GF-D8 (cell line): Measurements from ENCODE around the gene DHRS12.

Source experiments
- DNase-seq: peaks from one replicate; lab custom pipeline; 2025; lab: John Stamatoyannopoulos, UW

DHRS12 gene, protein sequence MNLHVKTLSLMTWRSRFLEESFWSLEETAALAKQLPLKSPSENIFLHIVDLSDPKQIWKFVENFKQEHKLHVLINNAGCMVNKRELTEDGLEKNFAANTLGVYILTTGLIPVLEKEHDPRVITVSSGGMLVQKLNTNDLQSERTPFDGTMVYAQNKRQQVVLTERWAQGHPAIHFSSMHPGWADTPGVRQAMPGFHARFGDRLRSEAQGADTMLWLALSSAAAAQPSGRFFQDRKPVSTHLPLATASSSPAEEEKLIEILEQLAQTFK

DNA sequence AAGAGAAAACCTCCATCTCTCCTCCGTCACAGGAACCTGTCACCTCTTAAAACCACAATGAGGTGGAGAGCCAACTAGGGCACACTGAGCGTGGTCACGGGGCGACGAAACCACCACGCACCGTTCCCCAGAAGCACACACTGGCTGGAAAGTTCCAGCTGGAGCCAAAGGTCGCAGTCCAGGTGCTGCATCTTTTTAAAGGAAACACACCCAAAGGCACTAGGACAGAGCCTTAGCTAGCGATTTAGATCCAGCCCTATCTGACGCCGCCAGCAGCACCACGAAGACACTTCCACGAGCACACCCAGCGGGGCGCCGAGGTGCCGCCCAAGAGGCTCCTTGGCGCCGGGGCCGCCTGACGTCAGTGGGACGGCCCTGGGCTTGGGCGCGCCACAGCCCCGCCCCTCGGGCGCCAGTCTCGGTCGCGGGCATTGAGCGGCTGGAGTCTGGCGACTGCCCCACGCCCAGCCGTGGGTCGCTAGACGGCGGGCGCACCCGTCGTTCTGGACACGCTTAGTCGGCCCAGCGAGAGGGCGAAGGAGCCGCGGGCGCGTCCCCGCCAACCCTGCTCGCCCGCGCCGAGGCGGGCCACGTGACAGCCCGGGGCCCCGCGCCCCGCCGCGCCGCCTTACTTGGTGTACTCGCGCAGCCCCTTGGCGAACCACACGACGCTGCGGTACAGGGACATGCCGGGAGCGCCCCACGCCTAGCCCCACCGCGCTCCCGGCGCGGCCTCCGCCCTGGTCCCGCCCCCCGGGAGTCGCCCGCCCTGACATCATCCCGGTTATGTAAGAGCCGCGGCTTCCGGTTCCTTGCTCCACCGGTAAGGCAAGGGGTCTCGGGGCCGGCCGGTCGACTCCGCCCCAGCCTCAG, at the start of gene DHRS12:
TSS of gene DHRS12 (minus strand) at position 742 of the 873 bp plus-strand sequence. CDS start 4,504 bp downstream, outside the sequence.
- peak; percentile 57 for DNase-seq

DNA sequence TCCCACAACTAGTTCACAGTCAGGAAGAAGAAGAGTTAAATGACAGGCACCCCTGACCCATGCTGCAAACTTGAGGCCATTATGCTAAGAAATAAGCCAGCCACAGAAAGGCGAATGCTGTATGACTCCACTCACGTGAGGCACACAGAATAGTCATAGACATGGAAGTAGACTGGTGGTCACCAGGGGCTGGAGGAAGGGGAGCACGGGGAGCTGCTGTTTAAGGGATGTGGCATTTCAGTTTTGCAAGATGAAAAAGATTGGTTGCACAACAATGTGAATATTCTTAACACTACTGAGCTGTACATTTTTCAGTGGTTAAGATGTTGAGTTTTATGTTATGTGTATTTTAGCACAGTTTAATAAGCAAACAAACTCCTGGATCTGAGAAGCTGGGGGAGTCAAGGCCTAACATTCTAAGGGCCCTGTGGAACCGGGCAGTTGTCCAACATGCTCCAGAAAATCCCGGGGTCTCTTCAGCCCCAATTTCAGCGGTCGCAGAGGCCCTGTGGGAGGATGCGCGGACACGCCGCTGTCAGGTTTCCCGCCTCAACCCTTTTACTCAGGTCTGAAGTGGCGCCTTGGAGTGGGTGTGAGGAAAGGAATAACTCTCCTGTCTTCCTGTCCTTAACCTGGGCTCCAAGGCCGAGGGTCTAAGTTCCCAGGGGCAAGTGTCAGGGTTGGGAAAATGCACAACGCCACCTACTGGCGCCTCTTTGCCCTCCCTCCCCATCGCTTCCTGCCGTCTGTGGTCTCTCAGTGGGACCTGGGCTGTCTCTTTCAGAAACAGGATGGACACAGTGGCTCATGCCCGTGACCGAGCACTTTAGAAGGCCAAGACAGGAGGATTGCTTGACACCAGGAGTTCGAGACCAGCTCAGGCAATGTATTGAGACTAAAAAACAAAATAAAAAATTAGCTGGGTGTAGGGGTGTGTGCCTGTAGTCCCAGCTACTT, 45.5 kb upstream of the DHRS12 start:
- DNase-seq, result no peak

DNA sequence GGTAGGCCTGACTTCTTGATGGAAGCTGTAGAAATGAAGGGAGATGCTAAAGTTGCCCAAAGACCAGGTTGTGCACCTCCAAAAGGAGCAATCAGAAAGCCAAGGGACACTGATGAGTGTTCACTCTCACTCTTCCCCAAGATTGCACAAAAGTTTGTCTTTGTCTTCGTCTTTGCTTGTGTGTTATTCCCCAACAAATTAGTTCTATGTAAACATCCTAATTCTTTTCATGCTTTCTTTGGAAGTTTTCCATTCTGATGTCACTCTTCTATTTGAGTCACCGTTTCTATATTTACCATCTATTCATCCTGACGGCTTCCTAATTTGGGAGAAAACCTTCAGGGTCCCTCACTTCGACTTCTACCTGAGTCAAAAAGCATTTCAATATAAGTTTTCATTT, 44.7 kb upstream of the DHRS12 start:
- DNase-seq, result no peak

DNA sequence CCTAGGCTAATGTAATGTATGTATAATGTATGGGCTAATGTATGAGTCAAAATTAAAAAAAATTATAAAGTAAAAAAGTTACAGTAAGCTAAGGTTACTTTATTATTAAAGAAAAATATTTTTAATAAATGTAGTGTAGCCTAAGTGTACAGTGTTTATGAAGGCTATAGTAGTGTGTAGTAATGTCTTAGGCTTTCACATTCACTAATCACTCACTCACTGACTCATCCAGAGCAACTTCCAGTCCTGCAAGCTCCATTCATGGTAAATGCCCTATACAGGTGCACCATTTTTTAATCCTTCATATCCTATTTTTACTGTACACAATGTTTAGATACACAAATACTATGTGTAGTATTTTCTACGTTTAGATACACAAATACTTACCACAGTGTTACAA, 42.8 kb upstream of the DHRS12 start:
- no peak for DNase-seq

DNA sequence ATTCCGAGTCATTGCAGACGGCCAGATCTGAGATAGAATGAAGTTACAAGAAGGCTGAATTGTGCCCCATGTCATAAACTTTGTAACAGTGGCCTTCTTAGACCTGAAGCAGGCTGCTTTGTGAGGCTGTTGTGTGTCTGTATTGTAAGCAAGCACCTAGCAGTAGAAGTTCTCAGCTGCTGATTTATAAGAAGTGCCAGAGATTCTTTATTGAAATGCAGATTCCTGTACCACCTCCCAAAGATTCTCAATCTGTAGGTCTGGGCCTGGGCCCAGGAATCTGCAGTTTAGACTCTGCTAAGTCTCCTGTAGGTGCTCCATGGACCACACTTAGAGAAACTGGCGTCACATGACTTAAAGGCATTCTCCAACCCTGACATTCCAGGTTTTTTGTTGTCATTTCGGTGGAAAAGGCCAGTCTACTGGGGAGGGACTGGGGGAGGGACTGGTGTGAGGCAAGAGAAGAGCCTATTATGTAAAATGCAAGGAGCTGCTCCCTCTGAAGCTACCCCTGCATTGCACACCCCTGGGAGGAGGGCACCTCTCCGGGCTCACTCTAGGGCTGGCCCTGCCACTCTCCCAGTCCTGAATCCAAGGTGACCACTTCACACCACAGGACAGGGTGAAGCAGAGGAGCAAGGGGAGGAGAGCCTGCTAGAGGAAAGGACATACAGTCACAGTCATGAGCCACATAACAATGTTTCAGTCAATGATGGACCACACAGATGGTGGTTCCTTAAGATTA, 41.8 kb upstream of the DHRS12 start:
- no peak for DNase-seq

DNA sequence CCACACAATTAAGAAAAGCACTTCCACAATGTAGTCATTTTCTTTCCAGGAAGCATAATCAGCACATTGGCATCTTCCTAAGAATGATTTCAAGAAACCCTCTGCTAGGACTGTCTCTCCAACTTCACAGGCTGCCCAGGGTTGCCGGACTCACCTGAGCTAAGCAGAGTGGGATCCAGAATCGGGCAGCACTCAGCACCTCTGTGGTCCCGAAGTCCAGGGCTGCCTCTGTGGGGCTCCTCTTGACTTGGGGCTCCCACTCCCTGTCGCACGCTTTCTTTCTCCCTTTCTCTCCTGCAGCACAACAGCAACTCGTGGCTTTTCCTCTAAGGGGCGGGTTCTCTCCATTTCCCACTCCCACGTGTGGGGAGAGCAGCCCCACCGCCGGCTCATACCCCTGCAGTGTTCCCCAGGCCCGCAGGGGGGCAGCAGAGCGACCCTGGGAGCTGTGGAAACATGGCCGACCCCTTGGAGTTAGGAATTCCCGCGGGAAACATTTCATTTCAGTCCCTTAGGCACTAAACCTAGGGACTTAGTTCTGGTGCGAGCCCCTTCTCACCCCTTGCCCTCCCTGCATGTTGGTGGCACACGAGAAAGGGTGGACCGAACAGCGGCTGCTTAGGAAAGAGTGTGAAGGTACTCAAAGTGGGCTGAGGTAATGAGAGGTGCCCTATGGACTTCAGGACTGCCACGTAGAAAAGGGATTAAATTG, 41.1 kb upstream of the DHRS12 start, which contains the start of gene TMEM272:
TSS of gene TMEM272 (minus strand) at position 316 of the 712 bp plus-strand sequence. CDS start 6,647 bp downstream, outside the sequence.
- no peak for DNase-seq

DNA sequence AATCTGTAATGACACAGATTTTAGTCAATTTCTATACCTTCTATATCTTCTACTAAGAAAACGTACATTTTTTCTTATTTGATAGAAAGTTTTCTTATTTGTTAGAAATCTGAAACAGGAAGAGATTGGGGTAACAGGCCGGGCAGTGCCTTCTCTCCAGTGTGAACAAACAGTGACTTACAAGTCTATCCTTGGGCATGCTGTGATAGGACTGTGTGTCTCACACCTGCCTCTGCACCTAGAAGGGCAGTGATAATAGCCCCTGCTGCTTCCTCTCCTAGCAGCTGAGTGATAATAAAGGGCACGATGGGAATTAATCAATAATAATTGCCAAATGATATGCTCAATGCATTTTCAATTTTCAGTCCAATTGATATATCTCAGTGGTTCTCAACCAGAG, 39.6 kb upstream of the DHRS12 start:
- no peak for DNase-seq

DNA sequence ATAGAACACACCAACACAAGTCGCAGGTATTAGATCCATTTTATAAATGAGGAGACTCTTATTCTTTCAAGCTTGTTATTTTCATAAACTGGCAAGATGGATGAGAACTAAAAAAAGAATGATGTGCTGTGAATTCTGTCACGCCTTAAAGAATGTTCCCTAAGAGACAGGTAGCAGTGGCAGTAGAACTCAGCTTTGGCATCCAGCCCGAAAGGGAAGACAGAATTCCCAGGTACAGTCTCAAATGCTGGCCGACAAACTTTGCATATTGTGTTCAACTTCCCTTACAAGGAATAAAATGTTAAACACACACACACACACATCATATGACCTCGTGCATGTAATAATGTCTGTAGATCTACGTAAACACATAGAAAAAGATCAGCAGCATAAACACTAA, 37.8 kb upstream of the DHRS12 start:
- DNase-seq, result no peak

DNA sequence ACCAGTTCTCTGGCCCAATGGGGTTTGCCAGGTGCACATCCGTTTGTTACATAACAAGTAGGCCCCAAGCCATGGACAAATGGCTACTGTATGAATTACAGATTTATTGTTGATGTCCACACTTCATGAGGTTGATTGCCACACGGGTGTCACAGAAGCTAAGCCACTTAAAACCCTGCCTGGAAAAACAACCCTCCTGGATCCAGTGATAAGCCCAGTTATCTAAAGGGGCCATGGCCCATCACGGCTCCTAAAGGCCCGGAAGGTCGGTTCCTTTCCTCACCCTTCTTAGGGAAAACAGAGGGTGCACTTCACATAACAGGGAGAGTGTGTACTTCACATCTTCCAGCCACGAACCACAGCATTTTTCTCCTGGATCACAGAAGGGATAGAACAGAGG, 37.0 kb upstream of the DHRS12 start:
- DNase-seq, result no peak

DNA sequence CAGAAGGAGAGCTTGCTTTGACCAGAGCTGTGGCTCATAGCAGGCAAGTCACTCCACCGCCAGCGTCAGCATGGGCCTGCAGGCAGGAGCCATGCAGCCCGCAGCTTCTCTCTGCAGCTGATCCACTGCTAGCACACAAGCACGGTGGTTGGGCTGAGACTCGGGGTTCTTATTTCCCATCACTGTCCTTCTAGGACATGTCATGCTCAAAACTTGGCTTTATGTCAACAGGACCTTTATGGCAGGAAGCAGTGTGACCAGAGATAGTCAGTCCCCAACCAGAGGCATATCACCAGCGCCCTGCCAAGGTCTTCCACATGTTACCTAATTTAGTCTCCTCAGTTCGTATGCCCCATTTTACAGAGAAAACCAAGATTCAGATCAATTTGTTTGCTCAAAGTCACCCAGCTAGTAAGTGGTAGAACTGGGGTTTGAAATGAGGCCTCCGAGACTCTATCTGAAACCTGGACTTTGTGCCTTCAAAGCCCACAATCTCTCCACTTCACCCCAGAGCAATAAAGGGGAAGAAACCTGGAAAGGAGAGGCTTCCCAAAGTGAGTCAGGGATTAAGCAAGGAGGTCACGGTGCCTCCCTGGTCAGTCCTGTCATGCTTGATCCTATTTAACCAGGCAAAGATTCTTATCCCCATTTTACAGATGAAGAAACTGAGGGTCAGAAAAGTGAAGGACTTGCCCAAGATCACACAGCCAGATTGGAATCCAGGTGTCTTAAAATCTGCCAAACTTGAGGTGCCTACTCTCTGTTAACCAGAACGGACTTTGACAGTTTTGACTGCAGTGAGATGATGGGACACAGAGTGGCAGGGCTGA, 36.0 kb upstream of the DHRS12 start:
- DNase-seq, result no peak

DNA sequence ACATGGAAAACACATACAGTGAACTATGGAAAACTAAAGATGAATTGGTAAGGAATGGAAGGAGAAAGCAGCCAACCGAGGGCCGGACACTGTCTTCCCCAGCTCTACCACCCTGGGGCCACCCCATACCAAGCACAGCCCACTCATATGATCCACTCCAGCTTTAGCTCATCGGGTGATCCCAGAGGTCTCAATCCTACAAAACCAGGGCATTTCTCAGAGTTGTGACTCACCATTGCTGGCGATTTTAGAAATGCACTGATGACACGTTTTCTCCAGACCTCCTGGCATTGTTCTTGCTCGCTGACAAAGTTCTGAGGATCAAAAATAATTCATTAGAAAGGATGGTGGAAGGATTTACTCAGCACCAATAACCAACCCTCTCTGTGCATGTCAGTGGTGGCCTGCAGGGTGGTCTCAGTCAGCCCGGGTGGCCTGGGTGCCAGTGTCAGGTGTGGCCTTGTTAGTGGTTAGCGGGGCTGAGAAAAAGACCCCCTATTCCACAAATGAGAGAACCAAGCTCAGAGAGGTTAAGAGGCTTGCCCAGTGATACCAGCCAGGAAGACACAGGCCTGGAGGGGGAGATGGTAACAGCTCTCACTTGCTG, 34.4 kb upstream of the DHRS12 start:
- no peak for DNase-seq

DNA sequence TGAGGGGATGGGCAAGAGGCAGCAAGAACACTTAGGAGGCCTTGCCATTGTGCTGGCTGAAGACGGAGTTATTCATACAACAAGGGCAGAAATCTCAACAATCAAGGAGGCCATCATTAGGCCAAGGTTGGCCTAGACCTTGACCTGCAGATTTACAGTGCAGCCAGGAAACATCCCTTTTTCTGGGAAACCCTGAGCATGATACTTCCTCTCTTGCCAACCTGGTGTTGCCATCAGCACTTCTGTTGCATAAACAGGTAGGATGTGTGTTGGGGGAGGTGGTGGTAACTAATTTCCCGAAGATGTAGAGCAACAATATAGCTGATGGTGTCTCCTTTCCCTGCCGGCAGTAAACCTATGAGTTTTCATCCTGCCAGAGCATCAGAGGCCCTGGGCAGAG, 33.1 kb upstream of the DHRS12 start:
- DNase-seq, result no peak

DNA sequence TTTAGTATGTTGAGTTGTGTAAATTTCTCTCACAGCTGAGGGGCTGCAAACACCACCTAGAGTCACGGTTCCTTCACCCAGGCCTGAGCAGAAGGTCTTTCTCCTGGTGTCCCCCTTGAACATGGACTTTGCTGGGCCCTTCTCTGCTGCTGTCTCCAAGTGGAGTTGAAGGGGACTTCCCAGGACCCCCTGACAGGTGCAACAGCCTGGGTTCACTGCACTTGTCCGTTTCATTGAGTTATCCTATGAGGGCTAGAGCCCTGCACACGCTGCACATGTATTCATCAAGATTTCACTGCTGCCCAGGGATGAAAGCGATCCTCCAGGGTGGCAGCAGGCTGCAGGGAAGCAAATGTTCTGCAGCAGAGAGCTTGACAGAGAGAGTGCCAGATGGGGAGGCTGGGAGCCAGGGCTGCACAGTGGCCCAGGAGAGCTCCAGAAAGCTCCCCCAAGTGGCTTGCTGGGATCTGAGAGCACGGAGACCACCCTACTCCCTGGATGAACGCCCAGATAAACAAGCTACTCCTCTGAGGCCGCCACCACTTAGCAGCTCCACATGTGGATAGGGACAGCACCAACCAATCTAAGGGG, 30.7 kb upstream of the DHRS12 start:
- no peak for DNase-seq

DNA sequence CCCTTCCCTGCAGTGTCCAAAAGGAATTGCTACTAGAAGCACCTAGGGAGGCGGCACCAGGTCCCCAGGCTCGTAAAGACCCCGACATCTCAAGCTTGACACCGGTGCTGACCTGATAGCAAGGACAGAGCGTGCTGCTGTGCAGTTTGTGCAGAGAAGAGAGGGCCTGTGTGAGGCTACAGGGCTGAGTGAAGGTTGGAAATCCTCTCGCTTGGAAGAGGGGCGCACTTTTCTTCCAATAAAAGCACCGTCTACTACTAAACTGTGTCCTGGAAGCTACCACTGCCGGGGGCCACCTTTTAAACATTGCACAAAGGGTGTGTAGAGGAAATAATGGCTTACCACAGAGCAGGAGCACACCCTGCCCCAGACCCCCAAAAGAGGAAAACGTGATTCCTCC, 30.0 kb upstream of the DHRS12 start:
- DNase-seq, result no peak

DNA sequence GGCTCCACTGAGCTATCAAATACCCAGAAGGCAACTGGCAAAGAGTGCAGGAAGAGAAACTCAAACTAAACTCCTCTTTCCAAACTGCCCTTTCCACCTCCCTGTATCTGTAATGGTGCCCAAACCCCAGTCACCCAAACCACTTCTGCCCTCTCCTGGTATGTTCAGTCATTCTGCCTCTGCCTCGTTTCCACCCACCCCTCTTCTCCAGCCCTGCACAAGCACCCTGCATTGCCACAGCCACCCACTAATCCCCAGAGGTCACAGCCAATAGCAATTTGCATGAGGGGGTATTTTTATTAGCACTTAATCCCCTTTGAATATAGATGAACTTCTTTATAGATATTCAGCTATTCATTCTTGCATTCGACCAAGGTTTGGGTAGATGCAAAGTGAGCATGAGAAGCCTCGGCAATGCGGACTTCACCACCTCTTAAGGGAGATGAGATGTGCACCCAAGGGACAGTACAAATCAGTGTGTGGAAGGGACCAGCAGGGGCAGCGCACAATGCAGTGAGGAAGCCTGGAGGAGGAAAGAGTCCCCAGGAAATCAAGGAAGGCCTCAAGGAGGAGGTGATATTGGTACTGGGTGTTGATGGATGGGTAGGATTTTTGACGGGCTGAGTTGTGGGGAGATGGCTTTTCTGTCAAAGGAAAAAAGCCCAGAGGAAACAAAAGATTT, 28.6 kb upstream of the DHRS12 start:
- DNase-seq, result peak; percentile 58

DNA sequence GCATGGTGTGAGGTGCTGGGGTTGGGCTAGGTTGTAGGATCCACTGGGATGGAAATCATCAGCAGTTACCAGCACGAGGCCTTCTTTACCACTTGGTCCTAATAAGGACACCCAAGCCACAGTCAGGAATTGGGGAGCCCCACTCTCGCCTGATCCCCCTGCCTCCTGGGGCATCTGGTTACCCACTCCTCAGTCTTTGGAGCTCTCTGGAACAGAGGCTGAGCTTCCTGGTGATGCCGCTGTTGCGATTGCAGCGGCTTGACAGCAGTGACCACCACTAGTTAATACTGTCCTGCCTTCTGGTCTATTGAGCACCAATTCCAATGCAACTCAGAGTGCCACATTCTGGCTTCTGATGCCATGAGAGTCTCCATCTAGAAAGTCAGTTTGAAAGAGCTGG, 27.6 kb upstream of the DHRS12 start:
- DNase-seq, result no peak

DNA sequence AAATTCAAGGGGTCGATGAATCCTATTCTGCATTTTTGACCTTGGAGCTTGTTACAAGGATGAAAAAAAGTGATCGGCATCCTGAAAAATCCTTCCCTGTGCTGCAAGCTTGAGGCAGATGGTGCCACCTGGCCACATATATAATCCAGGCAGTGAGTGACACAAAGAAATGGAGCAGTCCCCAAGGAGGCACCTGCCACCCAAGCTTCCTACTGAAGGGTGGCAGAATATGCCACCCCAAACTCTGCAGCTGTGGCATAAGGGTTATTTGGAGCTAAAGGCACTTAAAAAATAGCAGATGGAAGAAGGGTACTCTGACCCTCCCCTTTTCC, 25.6 kb upstream of the DHRS12 start:
- DNase-seq, result no peak

DNA sequence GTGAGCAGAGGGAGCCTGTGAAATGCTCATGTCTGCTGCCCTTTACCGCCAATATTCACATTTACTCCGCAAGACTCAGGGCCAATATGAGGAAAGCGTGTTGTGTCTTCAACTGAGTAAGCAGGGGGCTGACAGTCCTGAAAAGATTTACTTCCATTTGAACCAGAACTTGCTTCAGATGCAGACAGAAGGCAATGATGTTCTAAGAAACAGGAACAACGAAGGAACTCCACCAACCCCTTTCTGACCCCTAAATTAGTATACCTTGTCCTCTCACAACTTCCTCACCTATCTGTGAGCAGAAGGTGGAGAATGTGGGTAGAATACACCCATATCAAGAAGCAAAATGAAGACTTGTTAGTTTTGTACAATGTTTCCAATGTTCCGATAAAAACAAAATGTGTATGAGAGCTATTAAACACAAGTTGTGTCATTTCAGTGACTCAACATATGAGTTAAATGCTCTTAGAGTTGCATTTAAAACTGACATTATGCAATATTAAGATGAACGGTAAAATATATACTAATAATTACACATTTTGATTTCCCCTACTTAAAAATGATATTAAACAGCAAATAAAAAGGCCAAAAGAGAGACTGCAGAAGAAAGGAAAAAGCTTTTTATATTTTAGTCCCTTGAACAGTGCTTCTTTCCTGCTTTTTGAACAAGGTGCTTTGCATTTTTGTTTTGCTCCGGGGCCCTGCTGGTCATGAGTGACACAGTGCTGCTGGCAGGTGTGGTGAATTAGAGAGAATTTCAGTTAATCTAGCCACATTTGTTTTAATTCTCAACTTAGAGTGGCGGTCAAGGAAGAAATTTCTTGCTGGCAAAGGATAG, 25.0 kb upstream of the DHRS12 start:
- no peak for DNase-seq
